HEK293T (cell line): Measurements from ENCODE around the gene MYO1A.

ENCODE experiments used
- BHLHE40 ChIP-seq: fragments of 450-650 bp; IDR thresholded peaks from 2 replicates; pipeline ENCODE4 v1.6.1; 2016; ENCODE audit warnings: mild to moderate bottlenecking, moderate library complexity, borderline replicate concordance
- ELF4 ChIP-seq: fragments of 450-650 bp; IDR thresholded peaks from 2 replicates; pipeline ENCODE4 v1.6.1; 2017; ENCODE audit warnings: antibody characterized with exemption
- FOXA1 ChIP-seq: fragments of 450-650 bp; IDR thresholded peaks from 2 replicates; pipeline ENCODE4 v1.6.1; 2016; ENCODE audit warnings: mild to moderate bottlenecking
- FOXK2 ChIP-seq: fragments of 450-650 bp; IDR thresholded peaks from 2 replicates; pipeline ENCODE4 v1.6.1; 2016; ENCODE audit warnings: mild to moderate bottlenecking
- PKNOX1 ChIP-seq: fragments of 450-650 bp; IDR thresholded peaks from 2 replicates; pipeline ENCODE4 v1.6.1; 2016
- SP1 ChIP-seq: fragments of 450-650 bp; IDR thresholded peaks from 2 replicates; pipeline ENCODE4 v1.6.1; 2017
- SUZ12 ChIP-seq: fragments of 450-650 bp; IDR thresholded peaks from 2 replicates; pipeline ENCODE4 v1.6.1; 2016; ENCODE audit warnings: mild to moderate bottlenecking
- TARDBP ChIP-seq: fragments of 450-650 bp; IDR thresholded peaks from 2 replicates; pipeline ENCODE4 v1.6.1; 2016
- ZNF384 ChIP-seq: fragments of 450-650 bp; IDR thresholded peaks from 2 replicates; pipeline ENCODE4 v1.6.1; 2016

- TF ChIP-seq SUZ12 (no peak), FOXA1 (no peak), PKNOX1 (no peak), SP1 (no peak), FOXK2 (no peak), ELF4 (no peak), ZNF384 (no peak), TARDBP (no peak), BHLHE40 (no peak)
These were observed 59.1 kb downstream of the MYO1A start for GRCh38 chr12:56990648-56991318.
